Retinal pigment epithelial cell (primary cell): Measurements from ENCODE around the gene NTSR2.

Experiments used
- DNase-seq: peaks from one replicate; pipeline ENCODE4 v3.0.0-alpha.2; 2010; ENCODE audit warnings: low read depth
- H3K4me3 ChIP-seq: 2 replicates; pipeline ENCODE4 v1.5.1; 2011; ENCODE audit warnings: mild to moderate bottlenecking, low read length, control low read depth, moderate library complexity
- CTCF ChIP-seq: conservative IDR thresholded peaks from 2 replicates; pipeline ENCODE4 v1.5.1; 2011; ENCODE audit warnings: low read depth, low read length, control low read depth, inconsistent platforms

The NTSR2 gene

GRCh38 chr2:11629215-11629614 is 40.8 kb downstream of the NTSR2 start:
- no peak for DNase-seq
- H3K4me3 ChIP-seq = no peak overlapping the region
- TF ChIP-seq CTCF = no peak

GRCh38 chr2:11628675-11629074 is 41.3 kb downstream of the NTSR2 start:
- TF ChIP-seq CTCF = no peak
- H3K4me3 ChIP-seq = no peak overlapping the region
- DNase-seq = no peak

- DNase-seq = no peak
- no peak overlapping the region for H3K4me3 ChIP-seq
- no peak for TF ChIP-seq CTCF
Observed at GRCh38 chr2:11625671-11626070, 44.3 kb downstream of the NTSR2 start.

GRCh38 chr2:11624893-11625292 is 45.1 kb downstream of the NTSR2 start:
- no peak overlapping the region for H3K4me3 ChIP-seq
- no peak for DNase-seq
- TF ChIP-seq CTCF = no peak

- no peak for TF ChIP-seq CTCF
- DNase-seq = no peak
- H3K4me3 ChIP-seq = no peak overlapping the region
Observed at GRCh38 chr2:11622611-11623010, 47.4 kb downstream of the NTSR2 start.

GRCh38 chr2:11621410-11621809 is 48.6 kb downstream of the NTSR2 start:
- no peak for TF ChIP-seq CTCF

GRCh38 chr2:11618708-11619062 is 51.3 kb downstream of the NTSR2 start:
- TF ChIP-seq CTCF = no peak
- no peak overlapping the region for H3K4me3 ChIP-seq
- no peak for DNase-seq

More at GRCh38 chr2:11621410-11621809, 48.6 kb downstream of the NTSR2 start:
- DNase-seq = no peak
- H3K4me3 ChIP-seq = no peak overlapping the region
